ENCODE results near the gene FOXJ3.
A peak's percentile ranks its signal among the peaks of the same experiment; 100 is the strongest.

FOXJ3 gene

DNA sequence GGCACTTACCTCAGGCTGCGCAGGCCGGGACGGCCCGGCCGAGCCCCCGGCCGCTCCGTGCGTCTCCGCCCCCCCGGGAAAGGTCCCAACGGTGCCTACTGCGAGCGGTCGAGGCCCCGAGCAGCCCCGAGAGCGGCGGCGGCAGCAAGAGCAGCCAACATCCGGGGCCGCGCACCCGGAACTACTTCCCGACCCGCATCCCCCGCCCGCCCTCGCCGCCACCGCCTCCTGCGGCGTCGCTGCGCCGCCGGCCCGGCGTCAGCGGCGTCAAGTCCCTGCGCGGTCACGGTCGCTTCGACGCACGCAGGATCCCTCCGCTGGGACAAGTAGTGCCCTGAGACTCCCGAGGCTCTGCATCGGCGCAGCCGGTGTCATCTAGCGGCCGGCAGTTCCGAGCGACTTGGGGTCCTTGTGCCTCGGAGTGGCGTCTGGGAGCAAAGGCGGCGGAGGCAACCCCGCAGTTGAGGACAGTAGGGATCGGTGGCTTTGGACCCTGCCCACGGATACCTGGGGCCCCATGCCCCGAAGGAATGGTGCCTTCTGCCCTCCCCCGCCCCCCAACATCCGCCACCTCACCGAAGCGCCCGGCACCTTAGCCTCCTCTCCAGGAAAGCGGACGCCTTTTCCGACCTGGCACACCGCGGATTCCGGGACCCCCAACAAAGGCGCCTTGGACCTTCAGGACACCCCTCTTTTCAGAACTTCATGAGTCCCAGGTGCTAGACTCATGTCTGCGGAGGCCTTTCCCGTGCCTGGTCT lies at the start of gene FOXJ3:
Gene FOXJ3, minus strand, starts transcription at position 186 of the 759 bp plus-strand sequence. CDS start 24,142 bp downstream, outside the sequence.
- DNase-seq = peak; percentile 96

DNA sequence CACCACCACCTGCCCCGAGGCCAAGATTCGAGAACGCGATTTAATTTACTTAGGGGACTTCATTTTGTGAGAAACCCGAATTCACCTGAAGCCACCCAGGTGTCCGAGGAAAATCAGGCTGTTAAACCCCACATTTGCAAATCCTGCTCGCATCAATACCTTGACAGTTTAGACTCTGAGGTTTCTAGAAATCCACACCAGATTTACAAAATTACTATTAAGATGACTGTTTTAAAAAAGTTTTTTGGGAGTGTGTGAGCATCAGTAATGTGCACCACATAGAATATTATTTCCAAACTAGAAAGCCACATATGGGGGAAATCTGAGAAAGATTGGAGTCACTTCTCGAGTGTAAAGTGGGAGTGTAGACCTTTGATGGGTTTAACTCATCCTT lies 46.2 kb upstream of the FOXJ3 start:
- no peak for DNase-seq

DNA sequence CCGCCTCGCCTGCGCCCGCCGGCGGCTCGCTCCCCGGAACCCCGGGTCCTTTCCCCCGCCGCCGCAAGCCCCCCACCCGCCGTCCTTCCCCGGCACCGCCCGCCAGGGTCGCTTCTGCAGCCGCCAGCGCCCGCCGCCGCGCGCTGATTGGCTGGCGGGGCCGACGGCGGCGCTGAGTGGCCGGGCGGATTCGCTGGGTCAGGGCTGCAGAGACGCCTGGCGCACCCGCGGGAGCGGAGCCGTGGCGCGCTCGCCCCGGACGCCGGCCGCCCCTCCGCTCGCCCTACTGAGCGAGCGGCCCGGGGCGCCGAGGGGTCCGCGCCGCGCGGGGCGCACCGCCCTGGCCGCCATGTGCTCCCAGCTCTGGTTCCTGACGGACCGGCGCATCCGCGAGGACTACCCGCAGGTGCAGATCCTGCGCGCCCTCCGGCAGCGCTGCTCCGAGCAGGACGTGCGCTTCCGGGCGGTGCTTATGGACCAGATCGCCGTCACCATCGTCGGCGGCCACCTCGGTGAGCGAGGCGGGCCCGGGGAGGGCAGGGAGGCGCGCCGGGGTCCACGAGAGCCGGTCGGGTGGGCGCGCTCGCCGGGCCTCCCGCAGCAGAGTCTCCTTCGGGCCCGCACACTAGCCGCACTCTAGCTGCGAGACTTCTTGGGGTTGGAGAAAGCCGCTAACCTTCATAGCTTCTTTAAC lies 45.7 kb upstream of the FOXJ3 start, which contains the start of gene RIMKLA:
Gene RIMKLA, plus strand, starts transcription at position 207 of the 694 bp plus-strand sequence. Its CDS starts 143 bp downstream, at position 350.
- DNase-seq = peak; percentile 51

DNA sequence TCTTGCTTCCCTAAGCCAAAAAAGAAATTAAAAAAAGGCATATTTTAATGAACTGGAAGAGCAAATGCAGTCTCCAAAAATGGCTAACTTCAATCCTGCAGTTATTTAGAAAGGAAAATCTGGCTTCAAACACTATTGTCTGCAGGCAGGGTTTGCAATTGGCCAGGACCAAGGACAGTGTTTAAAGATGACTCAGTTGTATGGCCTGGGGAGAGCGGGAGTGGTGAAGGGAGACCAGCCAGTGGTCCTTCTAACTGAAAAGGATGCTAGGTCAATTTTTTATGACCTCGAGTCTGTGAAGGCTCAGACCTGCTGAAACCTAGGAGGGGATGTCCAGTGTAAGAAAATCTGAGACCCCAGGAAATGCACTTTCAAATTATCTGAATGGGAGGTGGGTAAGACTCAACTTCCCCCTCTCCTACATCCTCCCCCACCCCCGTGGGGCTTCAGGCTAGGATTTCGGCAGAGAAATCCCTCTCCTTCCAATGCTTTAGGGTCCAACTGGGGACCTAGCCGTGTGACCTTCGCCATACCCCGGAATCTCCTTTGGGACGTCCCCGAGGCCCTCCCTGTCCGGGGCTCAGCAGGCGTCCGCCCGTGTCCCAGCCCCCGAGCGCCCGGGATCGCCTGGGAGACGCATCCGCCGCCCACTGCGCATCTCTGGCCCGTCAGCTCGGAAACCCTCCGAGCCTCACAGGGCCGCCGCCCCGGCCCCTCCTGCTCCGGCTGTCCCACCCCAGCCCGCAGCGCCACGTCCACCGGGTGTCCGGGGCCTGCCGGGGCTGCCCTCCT lies 45.0 kb upstream of the FOXJ3 start:
- DNase-seq = no peak

DNA sequence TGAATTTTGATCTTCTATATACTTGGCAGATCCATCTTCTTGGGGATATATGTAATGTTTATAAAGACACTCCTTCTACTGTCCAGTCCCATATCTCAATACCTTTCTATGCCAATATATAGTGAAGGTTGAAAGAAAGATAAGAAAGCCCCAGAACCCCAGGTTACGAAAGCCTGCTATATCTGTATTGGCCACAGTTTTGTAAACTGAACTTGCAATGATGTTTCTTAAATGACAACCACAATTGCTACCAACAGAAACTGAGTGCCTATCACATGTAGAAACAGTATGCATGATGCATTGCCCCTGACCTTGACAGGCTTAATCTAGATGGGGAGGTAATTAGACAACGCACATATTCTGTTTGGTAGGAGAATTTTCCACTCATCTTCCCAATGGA lies 37.8 kb upstream of the FOXJ3 start:
- DNase-seq = no peak

DNA sequence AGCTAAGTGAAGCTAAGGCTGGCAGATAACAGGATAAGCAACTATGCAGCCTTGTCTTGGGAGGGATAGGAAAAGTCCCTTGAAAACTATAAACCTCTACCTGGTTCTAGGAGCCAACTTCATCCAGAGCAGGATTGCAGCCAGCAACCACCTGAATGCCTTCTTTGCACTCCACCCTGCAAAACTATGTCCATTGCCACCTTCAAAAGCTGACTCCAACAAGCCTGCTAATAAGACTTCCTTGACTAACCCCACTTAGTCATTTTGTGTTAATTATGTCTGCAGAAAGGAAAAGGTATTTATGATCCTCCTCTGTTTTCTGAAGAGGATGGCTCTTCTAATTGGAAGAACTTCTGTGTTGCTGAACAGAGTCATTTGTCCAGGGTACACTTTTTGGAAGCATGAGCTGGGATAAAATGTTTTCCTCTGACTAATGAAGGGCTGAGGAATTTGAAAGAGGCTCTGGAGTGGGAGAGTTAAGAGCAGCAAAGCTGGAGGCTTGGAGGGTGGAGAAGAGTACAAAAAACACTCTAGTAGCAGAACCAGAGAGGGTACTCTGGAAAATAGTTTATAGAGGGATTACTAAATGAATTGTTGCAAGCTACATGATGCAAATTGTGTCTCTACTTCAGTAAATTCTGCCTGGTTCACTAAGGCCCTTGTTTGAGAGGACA lies 36.0 kb upstream of the FOXJ3 start:
- no peak for DNase-seq

DNA sequence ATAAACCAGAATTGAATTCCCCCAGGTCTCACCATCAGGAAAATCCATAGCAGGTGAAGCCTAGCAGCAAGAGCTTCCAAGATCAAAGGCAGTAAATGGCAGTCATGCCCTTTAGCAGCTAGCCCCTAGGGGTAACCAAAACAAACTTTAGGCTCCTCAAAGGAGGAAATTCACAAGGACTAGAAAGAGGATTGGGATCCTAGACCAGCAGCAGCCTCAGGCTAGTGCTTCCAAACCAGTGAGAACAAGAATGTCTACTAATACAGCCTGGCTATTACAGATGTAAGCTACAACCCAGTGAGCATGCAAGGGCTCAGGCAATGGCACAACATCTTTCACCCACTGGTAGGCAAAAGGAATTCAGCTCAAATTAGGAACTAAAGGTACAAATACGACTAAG lies 34.4 kb upstream of the FOXJ3 start:
- DNase-seq = no peak

DNA sequence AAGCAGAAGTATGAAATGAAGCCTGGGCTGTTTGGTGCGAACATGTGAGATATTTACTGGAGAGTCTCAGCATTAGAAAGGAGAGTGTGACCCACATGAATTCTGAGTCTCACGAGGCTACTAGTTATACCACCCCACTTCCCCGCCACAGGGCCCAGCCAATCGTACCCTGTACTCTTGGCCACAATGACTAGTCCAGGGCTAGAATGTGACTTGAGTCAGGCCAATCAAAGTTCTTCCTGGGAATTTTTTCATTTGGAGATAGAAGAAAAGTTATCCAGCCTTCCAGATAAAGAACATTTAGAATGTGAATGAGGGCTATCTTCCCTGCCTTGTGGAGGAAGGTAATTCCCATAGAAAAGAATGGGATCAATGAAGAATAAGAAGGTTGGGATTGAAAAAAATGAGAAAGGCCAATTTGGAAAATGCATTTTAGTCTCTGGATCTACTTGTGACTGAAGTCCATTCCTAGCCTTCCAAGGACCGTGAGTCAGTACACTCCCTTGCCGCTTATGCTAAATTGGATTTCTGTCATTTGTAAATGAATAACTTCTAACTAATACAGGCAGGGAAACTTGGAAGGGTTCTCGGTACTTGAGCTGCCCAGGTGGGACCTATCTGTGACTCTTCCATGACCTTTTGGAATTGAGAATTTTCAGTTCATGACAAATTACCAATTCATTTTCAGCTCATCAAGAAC lies 33.2 kb upstream of the FOXJ3 start:
- DNase-seq = no peak

DNA sequence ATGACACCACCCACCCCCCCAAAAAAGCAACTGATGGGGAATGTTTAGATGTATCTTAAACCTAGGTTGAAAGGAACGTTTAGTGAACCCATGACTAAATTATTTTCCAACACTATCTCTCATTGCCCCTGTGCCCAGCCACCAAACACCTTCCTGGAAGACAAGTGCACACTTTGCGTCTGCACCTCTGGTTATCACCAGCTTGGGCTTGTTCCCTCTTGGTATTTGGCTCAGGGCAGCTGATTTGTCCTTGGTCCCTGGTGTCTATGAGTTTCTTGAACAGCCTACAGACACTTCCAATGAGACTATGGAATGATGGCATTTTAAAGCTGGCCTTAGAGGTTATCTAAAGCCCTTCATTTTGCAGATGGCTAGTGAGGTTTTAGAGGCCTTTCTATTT lies 30.1 kb upstream of the FOXJ3 start:
- no peak for DNase-seq

DNA sequence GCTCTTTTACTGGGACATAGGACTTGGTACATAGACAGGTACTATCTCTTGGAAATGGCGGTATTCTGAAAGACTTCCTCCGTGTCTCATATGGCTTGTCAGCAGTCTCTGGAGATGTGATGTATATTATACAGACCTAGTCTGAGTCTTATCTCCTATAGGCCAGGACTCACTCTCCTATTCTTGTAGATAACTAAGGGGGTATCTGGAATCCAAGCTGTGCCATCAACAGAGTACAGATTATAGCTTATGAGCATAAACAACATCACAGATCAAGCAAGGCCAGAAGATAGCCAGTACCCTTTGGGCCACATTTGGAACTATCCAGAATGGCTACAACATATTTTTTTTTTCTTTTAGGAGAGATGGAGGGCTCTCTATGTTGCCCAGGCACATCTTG lies 29.5 kb upstream of the FOXJ3 start:
- DNase-seq = no peak

DNA sequence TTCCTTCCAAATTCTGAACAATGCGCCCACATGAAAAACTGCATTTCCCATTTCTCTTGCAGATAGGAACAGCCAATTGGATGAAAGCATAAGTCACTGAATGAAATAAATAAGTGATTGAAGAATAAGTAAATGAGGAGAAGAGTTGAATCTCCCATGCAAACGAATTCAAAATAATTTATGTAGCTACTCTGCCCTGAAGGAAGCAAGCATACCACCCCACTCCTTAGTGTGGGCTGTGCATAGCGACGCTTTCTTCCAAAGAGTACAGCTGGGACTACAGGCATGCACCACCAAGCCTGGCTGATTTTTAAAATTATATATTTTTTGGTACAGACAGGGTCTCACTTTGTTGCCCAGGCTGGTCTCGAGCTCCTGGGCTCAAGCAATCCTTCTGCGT lies 29.1 kb upstream of the FOXJ3 start:
- no peak for DNase-seq

DNA sequence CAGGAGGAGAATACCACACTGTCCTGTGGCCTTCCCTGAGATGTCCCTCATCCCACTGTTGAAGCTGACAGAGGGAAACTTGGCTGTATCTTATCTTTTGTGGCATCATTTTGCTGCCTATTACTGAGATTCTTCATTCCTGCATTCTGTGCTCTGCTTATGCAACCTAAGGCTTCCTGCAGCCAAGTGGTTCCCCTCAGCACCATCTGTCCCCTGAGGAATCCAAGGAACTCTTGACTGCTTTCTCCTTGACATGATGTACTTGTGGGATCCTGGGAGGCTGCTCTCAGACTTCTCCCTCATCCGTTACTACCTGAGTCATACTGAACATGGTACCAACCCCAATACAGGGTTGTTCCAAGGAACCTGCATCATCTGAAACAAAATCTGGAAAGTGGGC lies 24.4 kb upstream of the FOXJ3 start:
- DNase-seq = no peak

DNA sequence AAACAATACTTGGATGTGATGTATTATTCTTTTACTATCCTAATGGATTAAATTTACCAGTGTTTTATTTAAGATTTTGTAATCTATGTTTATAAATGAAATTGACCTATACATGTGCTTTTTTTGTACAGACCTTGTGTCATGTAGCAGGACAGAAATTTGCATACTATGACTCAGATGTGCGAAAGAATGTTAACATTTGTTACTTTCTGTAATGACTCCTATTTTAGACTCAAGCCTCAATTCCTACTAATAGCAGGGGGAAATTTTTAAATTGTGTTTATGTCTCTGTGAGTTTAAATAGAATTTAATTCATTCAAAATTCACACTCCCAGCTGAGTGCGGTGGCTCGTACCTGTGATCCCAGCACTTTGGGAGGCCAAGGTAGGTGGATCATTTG lies 23.8 kb upstream of the FOXJ3 start:
- DNase-seq = peak; percentile 8

DNA sequence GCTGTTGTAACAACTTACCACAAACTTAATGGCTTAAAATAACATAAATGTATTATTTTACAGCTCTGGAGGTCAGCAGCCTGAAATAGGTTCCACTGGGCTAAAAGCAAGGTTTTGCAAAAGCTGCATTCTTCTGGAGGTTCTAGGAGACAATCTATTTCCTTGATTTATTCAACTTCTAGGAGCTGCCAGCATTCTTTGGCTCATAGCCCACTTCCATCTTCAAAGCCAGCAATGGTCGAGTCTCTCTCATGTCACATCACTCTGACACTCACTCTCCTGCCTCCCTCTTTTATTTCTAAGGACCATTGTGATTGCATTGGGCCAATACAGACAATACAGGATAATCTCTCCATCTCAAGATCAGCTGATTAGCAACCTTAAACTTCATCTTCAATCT lies 15.1 kb upstream of the FOXJ3 start:
- DNase-seq = no peak

DNA sequence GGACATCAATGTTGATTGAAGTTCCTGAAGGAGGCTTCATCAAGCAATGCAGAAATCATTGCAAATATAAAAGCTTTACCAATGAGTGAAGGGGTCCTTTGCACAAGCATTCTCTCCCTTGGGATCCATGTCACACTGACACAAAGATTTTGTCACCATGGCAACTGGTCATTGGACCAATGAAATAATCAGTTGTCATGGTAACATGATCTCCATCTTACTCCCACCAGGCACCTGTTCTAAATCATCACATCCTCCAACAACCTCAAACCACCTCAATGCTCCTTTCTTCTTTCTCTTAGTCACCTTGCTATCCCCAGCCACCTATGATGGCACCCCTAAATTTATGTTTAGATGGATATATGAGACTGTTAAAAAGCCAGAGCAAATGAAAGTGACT lies 13.5 kb upstream of the FOXJ3 start:
- DNase-seq = no peak

DNA sequence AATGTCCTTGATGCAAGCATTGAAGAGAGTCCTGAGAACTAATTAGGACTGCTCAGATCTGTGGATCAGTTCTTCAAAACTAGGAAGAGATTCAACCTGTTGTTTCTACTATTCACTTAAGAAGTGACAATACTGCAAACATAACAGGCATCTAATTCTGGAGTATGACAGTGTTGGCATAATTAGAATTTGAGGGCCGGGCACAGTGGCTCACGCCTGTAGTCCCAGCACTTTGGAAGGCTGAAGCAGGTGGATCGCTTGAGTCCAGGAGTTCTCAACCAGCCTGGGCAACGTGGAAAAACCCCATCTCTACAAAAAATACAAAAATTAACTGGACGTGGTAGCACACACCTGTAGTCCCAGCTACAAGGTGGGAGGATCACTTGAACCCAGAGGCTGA lies 8.0 kb upstream of the FOXJ3 start:
- DNase-seq = no peak

DNA sequence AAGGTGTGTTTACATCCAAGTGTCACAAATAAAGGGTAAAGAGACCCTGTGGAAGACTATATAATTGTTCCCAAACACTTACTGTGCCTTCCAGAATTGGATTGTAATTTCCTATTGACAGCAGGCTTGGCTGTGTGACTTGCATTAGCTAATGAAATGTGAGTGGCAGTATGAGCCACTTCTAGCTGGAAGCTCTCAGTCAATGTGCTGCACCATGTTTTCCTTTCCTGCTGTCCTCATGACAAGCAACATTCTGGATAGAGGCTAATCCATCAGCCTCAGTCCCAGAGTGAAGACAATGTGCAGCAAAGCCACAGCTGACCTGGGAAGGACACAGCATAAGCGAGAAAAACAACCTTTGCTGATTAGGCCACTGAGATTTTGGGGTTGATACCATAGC lies 5.9 kb upstream of the FOXJ3 start:
- DNase-seq = no peak

DNA sequence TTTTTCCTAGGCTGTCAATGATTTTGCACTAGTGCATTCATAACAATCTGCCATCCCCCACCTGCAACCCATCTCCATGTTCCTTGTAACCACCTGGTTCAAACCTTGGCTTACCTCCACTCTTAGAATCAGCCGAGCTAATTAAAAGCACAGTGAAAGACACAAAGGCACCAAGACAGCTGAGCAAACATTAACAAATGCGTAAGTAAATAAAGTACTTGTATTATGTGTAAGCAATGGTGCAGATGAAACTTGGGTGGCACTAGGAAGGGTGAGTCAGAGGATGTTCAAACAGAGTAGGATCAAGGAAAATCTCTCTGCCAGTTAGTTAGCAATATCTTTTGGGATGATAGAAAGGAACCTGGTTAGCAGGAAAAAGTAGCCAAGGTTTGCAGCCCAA lies 5.1 kb upstream of the FOXJ3 start:
- DNase-seq = no peak

DNA sequence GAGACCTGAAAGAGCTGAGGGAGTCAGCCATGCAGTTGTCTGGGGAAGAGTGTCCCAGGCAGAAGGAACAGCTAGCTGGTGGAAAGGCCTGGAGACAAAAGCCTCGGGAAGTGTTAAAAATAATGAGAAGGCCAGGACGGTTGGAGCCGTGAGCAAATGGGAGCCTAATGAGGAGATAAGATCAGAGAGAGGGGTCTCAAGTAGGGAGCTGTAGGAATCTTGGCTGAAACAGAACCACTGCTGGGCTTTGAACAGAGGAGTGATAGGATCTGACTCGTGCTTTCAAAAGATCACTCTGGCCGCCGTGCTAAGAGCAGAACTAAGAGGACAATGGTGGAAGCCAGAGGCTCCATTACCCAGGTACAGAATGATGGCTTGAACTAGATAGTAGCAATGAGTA lies 1.9 kb upstream of the FOXJ3 start:
- DNase-seq = no peak

DNA sequence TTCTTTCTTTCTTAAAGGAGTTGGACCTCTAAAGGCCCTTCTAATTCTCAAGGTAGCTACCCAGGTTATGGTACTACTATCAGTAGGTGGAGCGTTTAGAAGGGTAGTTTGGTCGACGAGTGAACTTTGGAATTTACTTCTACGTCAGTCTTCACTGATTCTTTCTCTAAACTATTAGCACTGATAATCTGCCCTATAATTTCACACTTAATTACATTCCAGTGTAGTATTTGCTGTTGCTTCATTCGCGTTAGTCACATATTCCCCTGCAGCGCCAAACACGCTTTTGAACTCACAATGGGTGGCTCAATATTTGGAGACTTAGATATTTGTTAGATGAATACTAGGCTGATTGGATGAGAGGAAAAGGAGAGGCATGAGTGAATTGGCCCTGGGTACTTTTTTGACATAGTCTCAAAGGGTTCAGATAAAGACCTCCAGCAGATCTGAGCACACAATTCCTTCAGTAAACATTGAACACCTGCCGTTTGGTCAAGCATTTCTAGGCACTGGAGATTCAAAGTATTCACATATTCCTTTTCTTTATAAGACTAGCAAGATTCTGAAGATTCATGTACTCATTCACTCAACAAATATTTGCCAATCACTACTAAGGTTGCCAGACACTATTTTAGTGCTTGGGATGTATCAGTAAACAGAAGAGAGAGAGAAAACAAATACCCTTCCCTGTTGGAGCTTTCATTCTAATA lies 929 bp upstream of the FOXJ3 start:
- DNase-seq = peak; percentile 28

DNA sequence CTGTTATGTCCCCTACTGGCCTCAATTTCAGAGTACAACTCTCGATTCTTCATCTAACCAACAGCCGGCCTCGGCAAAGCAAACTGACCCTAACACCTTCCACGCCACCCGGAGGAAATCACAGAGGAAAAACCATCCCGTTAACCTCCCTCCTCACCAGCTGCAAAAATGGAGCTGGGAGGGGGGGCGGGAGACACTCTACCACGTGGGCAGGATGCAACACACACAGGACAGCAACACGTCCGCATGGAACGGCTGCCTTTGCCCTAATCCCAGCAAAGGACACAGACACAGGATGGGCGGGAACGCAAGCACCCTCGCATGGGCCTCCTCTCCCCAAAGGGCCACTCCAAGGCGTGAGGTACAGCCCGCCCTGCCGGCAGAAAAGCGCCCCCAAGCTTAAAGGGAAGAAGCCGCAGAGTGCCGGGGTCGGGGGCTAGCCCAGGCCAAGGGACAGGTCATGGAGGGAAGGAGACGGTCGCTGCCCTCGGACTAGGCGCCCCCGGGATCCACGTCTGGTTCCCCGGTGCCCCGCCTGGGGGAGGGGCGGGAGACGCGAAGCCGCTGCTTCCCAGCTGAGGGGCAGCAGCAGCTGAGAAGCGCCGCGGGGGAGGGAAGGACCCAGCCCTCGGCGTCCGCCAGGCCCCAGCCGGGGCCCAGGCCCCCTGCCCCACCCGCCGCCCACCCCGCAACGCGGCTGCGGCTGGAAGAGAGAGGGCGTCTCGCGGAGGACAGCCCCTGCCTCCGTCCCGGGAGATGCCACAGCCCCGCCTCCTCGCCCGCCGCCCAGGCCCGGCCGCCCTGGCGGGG lies 590 bp downstream of the FOXJ3 start:
- DNase-seq = peak; percentile 42
